GM15510 (cell line): ENCODE data around the gene GPNMB.

Source experiments
- POLR2A ChIP-seq: IDR thresholded peaks from 3 replicates; pipeline ENCODE4 v1.6.1; 2011; ENCODE audit warnings: borderline replicate concordance; ENCODE audit not compliant: insufficient read length; ENCODE audit errors: extremely low read depth

GPNMB gene

GRCh38 chr7:23247603-23248335 is 1.2 kb downstream of the GPNMB start:
- no peak for TF ChIP-seq POLR2A

GRCh38 chr7:23249486-23249885 is 2.9 kb downstream of the GPNMB start:
- TF ChIP-seq POLR2A = no peak

GRCh38 chr7:23254051-23254681 is 7.6 kb downstream of the GPNMB start:
- TF ChIP-seq POLR2A = no peak

- TF ChIP-seq POLR2A = no peak
These were observed 10.2 kb downstream of the GPNMB start for GRCh38 chr7:23256731-23257130.

- TF ChIP-seq POLR2A = no peak
These were observed 13.8 kb downstream of the GPNMB start for GRCh38 chr7:23260371-23260770.

GRCh38 chr7:23261843-23262452 is 15.4 kb downstream of the GPNMB start:
- TF ChIP-seq POLR2A = no peak

GRCh38 chr7:23264916-23265458 is 18.4 kb downstream of the GPNMB start:
- no peak for TF ChIP-seq POLR2A

- no peak for TF ChIP-seq POLR2A
These were observed 20.3 kb downstream of the GPNMB start for GRCh38 chr7:23266918-23267317.

GRCh38 chr7:23267357-23267756 is 20.8 kb downstream of the GPNMB start:
- TF ChIP-seq POLR2A = no peak

- TF ChIP-seq POLR2A = no peak
These were observed 21.6 kb downstream of the GPNMB start for GRCh38 chr7:23268167-23268566.

GRCh38 chr7:23268746-23269145 is 22.2 kb downstream of the GPNMB start:
- TF ChIP-seq POLR2A = no peak

- no peak for TF ChIP-seq POLR2A
These were observed 25.7 kb downstream of the GPNMB start for GRCh38 chr7:23272275-23272674.

GRCh38 chr7:23273141-23273599 is 26.6 kb downstream of the GPNMB start:
- peak; percentile 29 for TF ChIP-seq POLR2A

GRCh38 chr7:23275912-23276311 is 29.3 kb downstream of the GPNMB start:
- no peak for TF ChIP-seq POLR2A

- TF ChIP-seq POLR2A = no peak
These were observed 29.8 kb downstream of the GPNMB start for GRCh38 chr7:23276376-23276775.
